A549 (cell line): ENCODE results near the gene PPP1R37. TPM values are rescaled to one million over a fixed set of nuclear protein-coding genes. Genes with fewer than 3 reads are reported as not detected.

ENCODE experiments used
- ATAC-seq, 2 experiments: fragments of 200-7000 bp in 1 of 2; fragments of >200 bp in 1 of 2; cut with Nextera tagmentation in 1 of 2; cut with Tn5 transposase in 1 of 2; 3 replicates each; pipeline versions ENCODE4 v1.8.0 to v1.9.1; 2018 to 2020; ENCODE audit warnings: mild to moderate bottlenecking in 1 of 2, moderate library complexity in 1 of 2
- CTCF ChIA-PET: fragments of 300-600 bp; sonication (Branson Sonifier 250); formaldehyde crosslinking; extraction: SDS; loops from one replicate; lab custom pipeline; 2021; ENCODE audit warnings: antibody characterized with exemption, inconsistent platforms; lab: Yijun Ruan, JAX
- POLR2A ChIA-PET: fragments of 350-600 bp; formaldehyde crosslinking; extraction: SDS; loops from one replicate; lab custom pipeline; 2021; ENCODE audit warnings: antibody characterized with exemption, inconsistent platforms; lab: Yijun Ruan, JAX
- DNase-seq, 2 experiments: peaks; one replicate each; pipeline versions ENCODE4 v3.0.0 to v3.0.0-alpha.2; 2011 to 2016; ENCODE audit warnings: low read depth in 1 of 2, low spot score in 1 of 2
- FAIRE-seq: peaks from 2 replicates; lab custom pipeline; 2011; peaks lifted over from hg19 to GRCh38; lab: Jason Lieb, UNC
- H3K27ac ChIP-seq, 2 experiments: fragments of >200 bp; sonication (Bioruptor Twin); formaldehyde crosslinking; 3 replicates each; pipeline ENCODE4 v1.5.1; 2016 to 2017
- H3K4me1 ChIP-seq: fragments of >200 bp; sonication (Bioruptor Twin); formaldehyde crosslinking; 3 replicates; pipeline ENCODE4 v1.6.1; 2016
- H3K4me2 ChIP-seq: fragments of >200 bp; sonication (Bioruptor Twin); formaldehyde crosslinking; 3 replicates; pipeline ENCODE4 v1.6.1; 2016
- H3K4me3 ChIP-seq: fragments of >200 bp; sonication (Bioruptor Twin); formaldehyde crosslinking; 3 replicates; pipeline ENCODE4 v1.5.1; 2016
- H3K9me3 ChIP-seq: fragments of >200 bp; sonication (Bioruptor Twin); formaldehyde crosslinking; 3 replicates; pipeline ENCODE4 v1.6.1; 2016
- BHLHE40 ChIP-seq: IDR thresholded peaks from 2 replicates; pipeline ENCODE4 v1.6.1; 2012; ENCODE audit warnings: low read depth, low read length, inconsistent platforms
- CBX2 ChIP-seq: fragments of 200-600 bp; sonication (generic); IDR thresholded peaks from 2 replicates; pipeline ENCODE4 v1.6.1; 2016; ENCODE audit warnings: low read depth, mild to moderate bottlenecking, borderline replicate concordance
- CHD4 ChIP-seq: fragments of 200-600 bp; sonication (generic); IDR thresholded peaks from 2 replicates; pipeline ENCODE4 v1.6.1; 2016; ENCODE audit warnings: antibody characterized with exemption, mild to moderate bottlenecking, borderline replicate concordance
- EHF ChIP-seq: fragments of 250-450 bp; sonication (Bioruptor Pico); IDR thresholded peaks from 2 replicates; pipeline ENCODE4 v1.5.0; 2020; ENCODE audit warnings: mild to moderate bottlenecking
- ESRRA ChIP-seq: fragments of 150-350 bp; IDR thresholded peaks from 2 replicates; pipeline ENCODE4 v1.6.1; 2014; ENCODE audit warnings: mild to moderate bottlenecking, low read length, borderline replicate concordance
- FOSL2 ChIP-seq, 2 experiments: fragments of 450-650 bp in 1 of 2; fragments of >200 bp in 1 of 2; sonication (Bioruptor Twin) in 1 of 2; formaldehyde crosslinking; IDR thresholded peaks; 2 replicates each; pipeline versions ENCODE4 v1.5.0 to v1.6.1; 2016 to 2020; ENCODE audit warnings: mild to moderate bottlenecking in 1 of 2, moderate library complexity in 1 of 2
- FOXS1 ChIP-seq: fragments of 250-450 bp; sonication (Bioruptor Pico); IDR thresholded peaks from 2 replicates; pipeline ENCODE4 v1.5.0; 2020; ENCODE audit warnings: mild to moderate bottlenecking, moderate library complexity
- GATA3 ChIP-seq: IDR thresholded peaks from 2 replicates; pipeline ENCODE4 v1.6.1; 2012; ENCODE audit warnings: borderline replicate concordance
- HMGXB4 ChIP-seq: fragments of 250-450 bp; sonication (Bioruptor Pico); IDR thresholded peaks from 2 replicates; pipeline ENCODE4 v1.5.0; 2021; ENCODE audit warnings: mild to moderate bottlenecking, moderate library complexity, borderline replicate concordance
- MAX ChIP-seq: IDR thresholded peaks from 2 replicates; pipeline ENCODE4 v1.6.1; 2012
- MAZ ChIP-seq: fragments of 150-350 bp; IDR thresholded peaks from 2 replicates; pipeline ENCODE4 v1.6.1; 2014; ENCODE audit warnings: antibody characterized with exemption, low read depth, low read length, borderline replicate concordance
- MYC ChIP-seq: IDR thresholded peaks from 2 replicates; pipeline ENCODE4 v1.6.1; 2012; ENCODE audit warnings: mild to moderate bottlenecking, inconsistent platforms, low read length, improper control_type of control experiment, borderline replicate concordance
- NFE2L2 ChIP-seq: fragments of 150-350 bp; conservative IDR thresholded peaks from 2 replicates; pipeline ENCODE4 v1.6.1; 2014; ENCODE audit warnings: low read length
- NPAS2 ChIP-seq: fragments of 250-450 bp; sonication (Bioruptor Pico); IDR thresholded peaks from 2 replicates; pipeline ENCODE4 v1.8.0; 2022; ENCODE audit warnings: mild to moderate bottlenecking, moderate library complexity, borderline replicate concordance
- PBX3 ChIP-seq: IDR thresholded peaks from 2 replicates; pipeline ENCODE4 v1.6.1; 2012
- SREBF2 ChIP-seq: fragments of 450-650 bp; IDR thresholded peaks from 2 replicates; pipeline ENCODE4 v1.6.1; 2014; ENCODE audit warnings: mild to moderate bottlenecking, moderate library complexity
- WGBS: methylation state at CpG from one replicate; pipeline ENCODE4 v1.1.6; 2017; ENCODE audit errors: missing lambda C conversion rate; 5-methylcytosine and 5-hydroxymethylcytosine counted together
- polyA plus RNA-seq, 4 experiments: library from polyadenylated mRNA; depleted of rRNA in 3 of 4; stranded (reverse); fragments of >200 nt; fragmentation: RNase III in 1 of 4; extraction: RNeasy Plus Mini Kit Qiagen cat#74134 plus additional on column Dnase treatment in 1 of 4; gene quantifications; 2 replicates in 3 of 4; 3 replicates in 1 of 4; pipeline ENCODE4 v1.2.3, GENCODE V29; 2011 to 2017
- TF ChIP-seq, protein P1 (sequence below): fragments of >200 bp; sonication (Bioruptor Twin); formaldehyde crosslinking; IDR thresholded peaks from 2 replicates; pipeline ENCODE4 v1.6.1; 2016
- TF ChIP-seq, protein P2 (sequence below): fragments of 250-450 bp; sonication (Bioruptor Pico); IDR thresholded peaks from 2 replicates; pipeline ENCODE4 v1.5.0; 2020; ENCODE audit warnings: low read depth, mild to moderate bottlenecking, moderate library complexity
- TF ChIP-seq, protein P3 (sequence below): fragments of >200 bp; sonication (Bioruptor Twin); formaldehyde crosslinking; IDR thresholded peaks from 3 replicates; pipeline ENCODE4 v1.6.1; 2016
- TF ChIP-seq, protein P4 (sequence below): IDR thresholded peaks from 2 replicates; pipeline ENCODE4 v1.6.1; 2012; ENCODE audit warnings: low read depth, borderline replicate concordance
- TF ChIP-seq, protein P5 (sequence below): fragments of 450-650 bp; IDR thresholded peaks from 2 replicates; pipeline ENCODE4 v1.6.1; 2014; ENCODE audit warnings: antibody characterized with exemption
- TF ChIP-seq, protein P6 (sequence below): fragments of 150-350 bp; IDR thresholded peaks from 2 replicates; pipeline ENCODE4 v1.6.1; 2014; ENCODE audit warnings: low read depth, mild to moderate bottlenecking, low read length

Gene PPP1R37
- polyA plus RNA-seq, 2 of the 4 experiments (the other 2 are of a cell fraction), result 9.1 to 21.8 TPM

GRCh38 chr19:45086480-45086879, 6.5 kb upstream of the PPP1R37 start:
- Histone ChIP-seq H3K4me3 (no peak overlapping the region), H3K27ac (no peak overlapping the region), H3K4me2 (no peak overlapping the region), H3K4me1 (peaks cover 8% of the 10 kb centered on the region), H3K9me3 (no peaks in the 10 kb centered on the region)
- TF ChIP-seq FOXS1 (CRISPR knock-in tag), result no peak
- TF ChIP-seq CHD4, result no peak
- no peak for TF ChIP-seq MAX
- no peak for TF ChIP-seq MYC
- no peak for TF ChIP-seq SREBF2
- TF ChIP-seq, protein P1, sequence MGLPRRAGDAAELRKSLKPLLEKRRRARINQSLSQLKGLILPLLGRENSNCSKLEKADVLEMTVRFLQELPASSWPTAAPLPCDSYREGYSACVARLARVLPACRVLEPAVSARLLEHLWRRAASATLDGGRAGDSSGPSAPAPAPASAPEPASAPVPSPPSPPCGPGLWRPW, result no peak
- no peak for TF ChIP-seq ESRRA
- TF ChIP-seq, protein P2, sequence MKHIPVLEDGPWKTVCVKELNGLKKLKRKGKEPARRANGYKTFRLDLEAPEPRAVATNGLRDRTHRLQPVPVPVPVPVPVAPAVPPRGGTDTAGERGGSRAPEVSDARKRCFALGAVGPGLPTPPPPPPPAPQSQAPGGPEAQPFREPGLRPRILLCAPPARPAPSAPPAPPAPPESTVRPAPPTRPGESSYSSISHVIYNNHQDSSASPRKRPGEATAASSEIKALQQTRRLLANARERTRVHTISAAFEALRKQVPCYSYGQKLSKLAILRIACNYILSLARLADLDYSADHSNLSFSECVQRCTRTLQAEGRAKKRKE (CRISPR knock-in tag), result no peak
- no peak for TF ChIP-seq MAZ
- TF ChIP-seq, protein P3, sequence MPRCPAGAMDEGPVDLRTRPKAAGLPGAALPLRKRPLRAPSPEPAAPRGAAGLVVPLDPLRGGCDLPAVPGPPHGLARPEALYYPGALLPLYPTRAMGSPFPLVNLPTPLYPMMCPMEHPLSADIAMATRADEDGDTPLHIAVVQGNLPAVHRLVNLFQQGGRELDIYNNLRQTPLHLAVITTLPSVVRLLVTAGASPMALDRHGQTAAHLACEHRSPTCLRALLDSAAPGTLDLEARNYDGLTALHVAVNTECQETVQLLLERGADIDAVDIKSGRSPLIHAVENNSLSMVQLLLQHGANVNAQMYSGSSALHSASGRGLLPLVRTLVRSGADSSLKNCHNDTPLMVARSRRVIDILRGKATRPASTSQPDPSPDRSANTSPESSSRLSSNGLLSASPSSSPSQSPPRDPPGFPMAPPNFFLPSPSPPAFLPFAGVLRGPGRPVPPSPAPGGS, result no peak
- FAIRE-seq, result no peak
- WGBS, result 81% methylated on average over 4 of the region's 4 CpGs
- no peak for DNase-seq
- POLR2A ChIA-PET, result no interaction called here
- CTCF ChIA-PET, result interaction anchor here (1.5 kb wide), 2 partner anchors 10 to 27 kb away, joined by 6 read pairs; partner anchors contain the start of gene ZNF296
- no peak for ATAC-seq

DNA sequence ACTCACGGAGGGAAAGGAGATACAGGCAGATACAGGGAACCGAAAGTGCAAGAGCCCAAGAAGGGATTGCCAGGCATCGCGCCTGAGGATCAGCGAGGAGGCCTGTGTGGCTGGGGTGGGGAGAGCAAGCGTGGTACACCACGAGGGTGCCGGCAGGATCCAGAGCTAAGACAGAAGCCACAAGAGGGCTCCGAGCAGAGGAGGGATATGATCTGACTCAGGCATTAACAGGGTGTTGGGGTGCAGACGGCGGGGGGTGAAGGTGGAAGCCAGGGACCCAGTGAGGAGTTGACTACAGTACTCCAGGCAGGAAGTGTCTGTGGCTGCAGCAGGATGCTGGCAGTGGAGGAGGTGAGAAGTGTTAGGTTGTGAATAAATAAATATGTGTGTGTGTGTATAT, 5.4 kb upstream of the PPP1R37 start:
- FAIRE-seq (no peak), DNase-seq (no peak), ATAC-seq (no peak)
- Histone ChIP-seq H3K9me3 (no peaks in the 10 kb centered on the region), H3K4me2 (no peak overlapping the region), H3K4me3 (no peak overlapping the region), H3K27ac (no peak overlapping the region), H3K4me1 (peaks cover 8% of the 10 kb centered on the region)
- TF ChIP-seq FOSL2 (IDR thresholded peaks at IDR 0.05) (no peak), FOSL2 (CRISPR knock-in tag; IDR thresholded peaks at IDR 0.05) (no peak), FOXS1 (CRISPR knock-in tag) (no peak)
- WGBS, result 94% methylated on average over 11 of the region's 11 CpGs
- CTCF ChIA-PET, result interaction anchor here (1.5 to 1.9 kb wide), 3 partner anchors 11 to 43 kb away, joined by 4 to 6 read pairs (median 6); partner anchors contain the start of gene ZNF296
- POLR2A ChIA-PET, result interaction anchor here (0.7 kb wide), 1 partner anchor 9 kb away, joined by 3 read pairs; the partner anchor contains the start of gene GEMIN7

GRCh38 chr19:45090034-45090433, 2.9 kb upstream of the PPP1R37 start:
- peaks cover 20% of the 10 kb centered on the region for H3K4me1 ChIP-seq
- no peak for ATAC-seq
- POLR2A ChIA-PET, result interaction anchor here (0.5 kb wide), 1 partner anchor 10 kb away, joined by 3 read pairs; no protein-coding TSS in a partner anchor

More at GRCh38 chr19:45090034-45090433, 2.9 kb upstream of the PPP1R37 start:
- DNase-seq (no peak), FAIRE-seq (no peak)
- Histone ChIP-seq H3K4me2 (no peak overlapping the region), H3K27ac (no peak overlapping the region), H3K9me3 (no peaks in the 10 kb centered on the region), H3K4me3 (no peak overlapping the region)
- CTCF ChIA-PET, result interaction anchor here (0.6 to 1.8 kb wide), 10 partner anchors 10 to 52 kb away, joined by 3 to 6 read pairs (median 4); partner anchors contain the start of gene ZNF296
- 93% methylated on average over 17 of the region's 17 CpGs for WGBS
- TF ChIP-seq GATA3, result no peak
- TF ChIP-seq EHF (CRISPR knock-in tag), result no peak
- TF ChIP-seq MAZ, result no peak
- TF ChIP-seq NFE2L2, result no peak
- TF ChIP-seq BHLHE40, result no peak
- TF ChIP-seq, protein P4, sequence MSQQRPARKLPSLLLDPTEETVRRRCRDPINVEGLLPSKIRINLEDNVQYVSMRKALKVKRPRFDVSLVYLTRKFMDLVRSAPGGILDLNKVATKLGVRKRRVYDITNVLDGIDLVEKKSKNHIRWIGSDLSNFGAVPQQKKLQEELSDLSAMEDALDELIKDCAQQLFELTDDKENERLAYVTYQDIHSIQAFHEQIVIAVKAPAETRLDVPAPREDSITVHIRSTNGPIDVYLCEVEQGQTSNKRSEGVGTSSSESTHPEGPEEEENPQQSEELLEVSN, result no peak
- no peak for TF ChIP-seq CBX2
- TF ChIP-seq MYC, result no peak
- no peak for TF ChIP-seq NPAS2 (CRISPR knock-in tag)
- TF ChIP-seq, protein P5, sequence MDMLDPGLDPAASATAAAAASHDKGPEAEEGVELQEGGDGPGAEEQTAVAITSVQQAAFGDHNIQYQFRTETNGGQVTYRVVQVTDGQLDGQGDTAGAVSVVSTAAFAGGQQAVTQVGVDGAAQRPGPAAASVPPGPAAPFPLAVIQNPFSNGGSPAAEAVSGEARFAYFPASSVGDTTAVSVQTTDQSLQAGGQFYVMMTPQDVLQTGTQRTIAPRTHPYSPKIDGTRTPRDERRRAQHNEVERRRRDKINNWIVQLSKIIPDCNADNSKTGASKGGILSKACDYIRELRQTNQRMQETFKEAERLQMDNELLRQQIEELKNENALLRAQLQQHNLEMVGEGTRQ, result no peak
- TF ChIP-seq HMGXB4 (CRISPR knock-in tag), result no peak
- TF ChIP-seq, protein P6, sequence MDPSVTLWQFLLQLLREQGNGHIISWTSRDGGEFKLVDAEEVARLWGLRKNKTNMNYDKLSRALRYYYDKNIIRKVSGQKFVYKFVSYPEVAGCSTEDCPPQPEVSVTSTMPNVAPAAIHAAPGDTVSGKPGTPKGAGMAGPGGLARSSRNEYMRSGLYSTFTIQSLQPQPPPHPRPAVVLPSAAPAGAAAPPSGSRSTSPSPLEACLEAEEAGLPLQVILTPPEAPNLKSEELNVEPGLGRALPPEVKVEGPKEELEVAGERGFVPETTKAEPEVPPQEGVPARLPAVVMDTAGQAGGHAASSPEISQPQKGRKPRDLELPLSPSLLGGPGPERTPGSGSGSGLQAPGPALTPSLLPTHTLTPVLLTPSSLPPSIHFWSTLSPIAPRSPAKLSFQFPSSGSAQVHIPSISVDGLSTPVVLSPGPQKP, result no peak
- TF ChIP-seq PBX3, result no peak
- TF ChIP-seq, all 56 proteins: peak for 0
